WTC11 (cell line): Measurements from ENCODE around the gene BRD4.

Experiments used
- ATF1 ChIP-seq: sonication (generic); formaldehyde crosslinking; IDR thresholded peaks from 2 replicates; pipeline ENCODE4 v1.8.1; 2023; ENCODE audit warnings: mild to moderate bottlenecking, moderate library complexity, missing genetic modification reagents
- CTCF ChIP-seq: fragments of 200-600 bp; IDR thresholded peaks from 2 replicates; pipeline ENCODE4 v1.8.0; 2022; ENCODE audit warnings: antibody characterized with exemption
- E2F4 ChIP-seq: sonication (generic); formaldehyde crosslinking; IDR thresholded peaks from 2 replicates; pipeline ENCODE4 v1.8.1; 2022; ENCODE audit warnings: low read depth, mild to moderate bottlenecking, moderate library complexity, missing genetic modification reagents, borderline replicate concordance
- FOXK1 ChIP-seq: sonication (generic); formaldehyde crosslinking; IDR thresholded peaks from 2 replicates; pipeline ENCODE4 v1.8.0; 2022; ENCODE audit warnings: mild to moderate bottlenecking, moderate library complexity, missing genetic modification reagents
- HMGA2 ChIP-seq: fragments of 250-450 bp; sonication (Bioruptor Pico); IDR thresholded peaks from 2 replicates; pipeline ENCODE4 v1.4.0; 2021; ENCODE audit warnings: mild to moderate bottlenecking, moderate library complexity
- TF ChIP-seq, protein P1 (sequence below): sonication (generic); formaldehyde crosslinking; conservative IDR thresholded peaks from 2 replicates; pipeline ENCODE4 v1.8.1; 2022; ENCODE audit warnings: mild to moderate bottlenecking, missing genetic modification reagents
- TF ChIP-seq, protein P2 (sequence below): sonication (generic); formaldehyde crosslinking; IDR thresholded peaks from 2 replicates; pipeline ENCODE4 v1.8.1; 2023; ENCODE audit warnings: mild to moderate bottlenecking, missing genetic modification reagents, moderate library complexity

GRCh38 chr19:15287496-15287895 lies 44.8 kb downstream of the BRD4 start:
- TF ChIP-seq FOXK1 (CRISPR knock-in tag), result no peak
- TF ChIP-seq ATF1 (CRISPR knock-in tag), result no peak
- TF ChIP-seq CTCF, result no peak
- no peak for TF ChIP-seq E2F4 (CRISPR knock-in tag)
- no peak for TF ChIP-seq HMGA2
- TF ChIP-seq, protein P1, sequence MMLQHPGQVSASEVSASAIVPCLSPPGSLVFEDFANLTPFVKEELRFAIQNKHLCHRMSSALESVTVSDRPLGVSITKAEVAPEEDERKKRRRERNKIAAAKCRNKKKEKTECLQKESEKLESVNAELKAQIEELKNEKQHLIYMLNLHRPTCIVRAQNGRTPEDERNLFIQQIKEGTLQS (CRISPR knock-in tag), result no peak
- TF ChIP-seq, protein P2, sequence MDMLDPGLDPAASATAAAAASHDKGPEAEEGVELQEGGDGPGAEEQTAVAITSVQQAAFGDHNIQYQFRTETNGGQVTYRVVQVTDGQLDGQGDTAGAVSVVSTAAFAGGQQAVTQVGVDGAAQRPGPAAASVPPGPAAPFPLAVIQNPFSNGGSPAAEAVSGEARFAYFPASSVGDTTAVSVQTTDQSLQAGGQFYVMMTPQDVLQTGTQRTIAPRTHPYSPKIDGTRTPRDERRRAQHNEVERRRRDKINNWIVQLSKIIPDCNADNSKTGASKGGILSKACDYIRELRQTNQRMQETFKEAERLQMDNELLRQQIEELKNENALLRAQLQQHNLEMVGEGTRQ (CRISPR knock-in tag), result no peak
